ENCODE results near the gene GMDS.

Gene GMDS

DNA sequence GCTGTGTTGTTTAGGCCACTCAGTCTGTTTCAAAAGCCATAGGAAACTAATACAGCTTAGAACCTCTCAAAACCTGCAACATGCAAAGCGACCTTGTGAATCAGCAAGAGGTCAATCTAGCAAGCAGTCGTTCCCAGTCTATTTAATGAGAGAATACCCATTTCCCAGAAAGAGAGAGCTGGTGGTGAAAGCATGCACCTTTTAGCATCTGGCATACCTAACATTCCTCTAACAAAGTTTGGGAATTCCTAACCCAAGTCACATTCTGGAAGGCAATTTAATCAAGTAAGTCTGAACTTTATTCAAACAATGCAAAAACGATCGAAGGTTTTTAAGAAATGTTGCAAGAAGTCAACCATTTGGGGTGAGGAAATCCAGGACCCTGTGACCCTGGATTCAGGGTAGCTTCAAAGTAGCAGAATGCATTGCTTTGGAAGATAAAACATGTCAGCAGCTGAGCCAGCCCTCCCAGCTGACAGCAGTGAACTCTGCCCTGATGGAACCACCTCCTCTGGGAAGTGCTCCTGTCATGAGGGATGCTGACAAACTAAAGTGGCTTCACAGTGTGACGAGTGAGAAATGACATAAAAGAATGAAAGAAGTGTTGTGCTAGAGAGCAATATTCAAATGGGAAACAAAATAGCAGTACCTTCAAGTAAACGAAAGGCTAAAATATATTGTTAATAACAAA, 104.8 kb downstream of the GMDS start:
- no peak for DNase-seq (ENCODE audit: extremely low read depth, low read depth)

DNA sequence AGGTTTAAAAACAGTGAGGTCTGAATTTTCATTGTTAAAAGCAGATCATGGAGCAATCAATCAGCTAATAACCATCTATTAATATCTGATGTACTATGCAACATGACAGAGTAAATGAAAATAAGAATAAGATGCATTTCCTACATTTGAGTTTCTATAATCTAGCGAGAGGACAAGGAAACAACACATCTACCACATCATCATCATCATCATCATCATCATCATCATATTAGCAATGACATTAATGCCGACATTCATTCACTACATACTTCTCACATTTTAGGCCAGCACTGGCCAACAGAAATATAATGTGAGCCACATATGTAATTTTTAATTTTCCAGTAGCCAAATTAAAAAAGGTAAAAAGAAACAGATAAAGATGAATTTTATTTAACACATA, 110.0 kb downstream of the GMDS start:
- TF ChIP-seq, protein P1, sequence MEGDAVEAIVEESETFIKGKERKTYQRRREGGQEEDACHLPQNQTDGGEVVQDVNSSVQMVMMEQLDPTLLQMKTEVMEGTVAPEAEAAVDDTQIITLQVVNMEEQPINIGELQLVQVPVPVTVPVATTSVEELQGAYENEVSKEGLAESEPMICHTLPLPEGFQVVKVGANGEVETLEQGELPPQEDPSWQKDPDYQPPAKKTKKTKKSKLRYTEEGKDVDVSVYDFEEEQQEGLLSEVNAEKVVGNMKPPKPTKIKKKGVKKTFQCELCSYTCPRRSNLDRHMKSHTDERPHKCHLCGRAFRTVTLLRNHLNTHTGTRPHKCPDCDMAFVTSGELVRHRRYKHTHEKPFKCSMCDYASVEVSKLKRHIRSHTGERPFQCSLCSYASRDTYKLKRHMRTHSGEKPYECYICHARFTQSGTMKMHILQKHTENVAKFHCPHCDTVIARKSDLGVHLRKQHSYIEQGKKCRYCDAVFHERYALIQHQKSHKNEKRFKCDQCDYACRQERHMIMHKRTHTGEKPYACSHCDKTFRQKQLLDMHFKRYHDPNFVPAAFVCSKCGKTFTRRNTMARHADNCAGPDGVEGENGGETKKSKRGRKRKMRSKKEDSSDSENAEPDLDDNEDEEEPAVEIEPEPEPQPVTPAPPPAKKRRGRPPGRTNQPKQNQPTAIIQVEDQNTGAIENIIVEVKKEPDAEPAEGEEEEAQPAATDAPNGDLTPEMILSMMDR (IDR thresholded peaks at IDR 0.05; ENCODE audit: low read depth, low read length) = no peak
- DNase-seq (ENCODE audit: extremely low read depth, low read depth) = no peak

More for the DNA sequence above, 104.8 kb downstream of the GMDS start:
- TF ChIP-seq, protein P1 (IDR thresholded peaks at IDR 0.05; ENCODE audit: low read depth, low read length) = no peak

DNA sequence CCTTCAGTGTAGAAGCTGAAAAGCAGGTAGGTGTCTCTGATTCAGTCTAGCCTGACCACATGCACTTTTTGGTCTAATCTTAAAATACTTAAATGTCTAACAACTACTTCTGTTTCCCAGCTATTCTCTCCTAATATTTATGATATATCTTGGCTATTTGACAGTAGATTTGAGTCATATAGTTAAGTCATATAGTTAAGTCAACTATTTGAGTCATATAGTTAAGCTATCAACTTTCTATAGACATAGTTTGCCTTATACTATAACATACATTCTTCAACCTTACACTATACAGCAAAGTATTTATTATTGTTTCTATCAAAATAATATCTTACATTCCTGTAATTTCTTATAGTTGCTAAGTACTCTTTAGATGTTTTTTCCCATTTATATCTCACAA, 110.9 kb downstream of the GMDS start:
- TF ChIP-seq, protein P1 (IDR thresholded peaks at IDR 0.05; ENCODE audit: low read depth, low read length) = no peak
- DNase-seq (ENCODE audit: extremely low read depth, low read depth) = no peak

DNA sequence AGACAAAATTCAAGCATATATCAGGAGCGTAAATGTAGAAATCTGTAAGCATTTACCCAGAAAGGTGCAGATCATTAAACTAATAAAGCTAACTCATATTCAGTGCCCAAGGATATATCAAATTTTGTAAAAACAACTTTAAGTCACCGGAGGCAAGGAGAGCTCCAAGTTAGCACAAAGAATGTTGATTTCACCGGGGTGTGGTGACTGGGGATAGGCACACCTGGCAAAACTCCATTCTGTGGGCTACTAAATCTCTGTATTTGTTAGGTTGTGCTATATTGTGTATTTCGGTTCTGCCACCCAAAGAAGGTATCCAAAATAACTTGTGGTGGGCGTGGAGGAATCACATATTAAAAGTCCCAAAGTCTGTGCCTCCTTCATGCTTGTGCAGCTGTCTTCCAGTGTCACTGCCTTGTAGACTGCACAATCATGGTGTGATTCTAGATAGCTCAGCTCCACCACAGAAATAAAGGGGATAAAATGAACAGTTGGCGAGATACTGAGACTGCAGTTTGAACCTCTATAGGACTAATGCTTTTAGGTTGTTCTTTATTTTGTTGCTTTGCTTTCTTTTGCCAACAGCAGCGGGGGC, 111.6 kb downstream of the GMDS start:
- TF ChIP-seq, protein P1 (IDR thresholded peaks at IDR 0.05; ENCODE audit: low read depth, low read length) = no peak
- DNase-seq (ENCODE audit: extremely low read depth, low read depth) = no peak

DNA sequence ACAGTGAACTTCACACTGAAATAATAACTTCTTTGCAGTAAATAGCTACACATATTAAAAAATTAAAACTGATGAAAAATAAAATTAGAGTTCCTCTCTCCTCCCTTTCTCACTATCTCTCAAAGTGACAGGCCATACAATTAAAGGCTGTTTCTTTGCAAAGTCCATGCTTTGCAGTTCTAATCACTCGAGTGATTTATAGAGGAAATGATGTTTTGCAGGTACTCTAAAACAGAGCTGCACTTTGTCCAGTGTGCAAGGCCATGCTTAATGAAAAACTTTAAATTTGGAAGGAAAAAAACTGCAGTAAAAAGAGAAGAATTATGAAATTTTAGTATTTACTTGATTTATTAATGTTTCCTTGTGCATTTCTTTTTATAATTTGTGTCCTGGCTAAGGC, 112.5 kb downstream of the GMDS start:
- no peak for DNase-seq (ENCODE audit: extremely low read depth, low read depth)
- TF ChIP-seq, protein P1 (IDR thresholded peaks at IDR 0.05; ENCODE audit: low read depth, low read length) = no peak

DNA sequence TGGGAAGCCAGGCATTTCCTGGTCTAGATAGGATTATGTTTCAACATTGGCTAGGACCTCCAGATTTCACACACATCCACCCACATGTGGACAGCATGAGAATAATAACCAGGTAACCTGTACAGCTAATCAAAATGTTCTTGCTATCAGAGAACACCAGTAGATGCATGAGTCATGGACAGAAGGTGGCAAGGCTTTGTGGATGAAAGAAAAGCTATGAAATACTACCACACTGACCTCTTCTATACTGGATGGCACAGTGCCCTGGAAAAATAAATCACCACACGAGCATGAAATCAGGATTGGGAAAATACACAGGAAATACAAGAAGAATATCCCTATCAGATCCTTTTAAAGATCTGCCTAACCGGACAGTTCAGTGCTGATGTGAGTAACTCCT, 113.0 kb downstream of the GMDS start:
- DNase-seq (ENCODE audit: extremely low read depth, low read depth) = no peak
- TF ChIP-seq, protein P1 (IDR thresholded peaks at IDR 0.05; ENCODE audit: low read depth, low read length) = no peak

DNA sequence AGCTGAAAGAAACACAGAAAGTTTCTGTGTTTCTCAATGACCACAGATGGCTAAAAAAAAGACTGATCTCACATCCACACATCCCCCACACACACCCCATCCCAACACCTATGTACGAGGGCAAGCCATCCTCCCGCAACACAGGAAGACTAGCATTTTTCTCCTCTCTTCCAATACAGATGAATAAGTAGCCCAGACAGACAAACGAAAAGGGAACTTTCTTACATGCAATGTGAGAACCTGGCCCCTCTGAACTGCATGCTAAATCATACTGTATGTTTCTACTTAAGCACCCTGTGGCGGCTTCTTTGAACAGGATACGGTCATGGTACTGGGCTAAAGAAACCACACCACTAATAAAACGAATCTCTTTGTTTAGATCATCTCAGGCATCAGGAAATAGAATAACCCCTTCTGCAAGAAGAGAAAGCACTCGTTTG, 116.2 kb downstream of the GMDS start:
- no peak for DNase-seq (ENCODE audit: extremely low read depth, low read depth)
- TF ChIP-seq, protein P1 (IDR thresholded peaks at IDR 0.05; ENCODE audit: low read depth, low read length) = no peak

Data from AG09319 (cell line).